ENCODE results near the gene SPRY4. TPM values are rescaled to one million over a fixed set of nuclear protein-coding genes. Genes with fewer than 3 reads are reported as not detected.
A peak's percentile ranks its signal among the peaks of the same experiment; 100 is the strongest.

Gene SPRY4
- total and polyA plus RNA-seq, 2 of the 13 experiments (the other 11 are each of a cell fraction or from before 2014, with no cell fraction given), result 8.9 to 17.8 TPM

GRCh38 chr5:142325725-142326479 lies 1.1 kb upstream of the SPRY4 start (continued):
- peak; percentile 37 for TF ChIP-seq ZNF574 (CRISPR knock-in tag; IDR thresholded peaks at IDR 0.05)
- TF ChIP-seq GABPB1 (CRISPR knock-in tag; IDR thresholded peaks at IDR 0.05), result peak; percentile 68
- no peak for TF ChIP-seq FUBP1 (CRISPR knock-in tag; IDR thresholded peaks at IDR 0.05; ENCODE audit: borderline replicate concordance)
- TF ChIP-seq ZFP91 (CRISPR knock-in tag; IDR thresholded peaks at IDR 0.05; ENCODE audit: borderline replicate concordance), result peak; percentile 71
- peak; percentile 68 for TF ChIP-seq HDAC1 (CRISPR knock-in tag; IDR thresholded peaks at IDR 0.05)
- TF ChIP-seq ZBTB7A (CRISPR knock-in tag; IDR thresholded peaks at IDR 0.05), result 0 out of 2 replicates have a peak, but pooled peaks have one; percentile 6
- TF ChIP-seq ZNF263 (CRISPR knock-in tag; IDR thresholded peaks at IDR 0.05), result peak; percentile 54; the same call in 1 of the 2 replicates
- peak; percentile 54; the same call in 1 of the 2 replicates for TF ChIP-seq MED1 (CRISPR knock-in tag; IDR thresholded peaks at IDR 0.05)
- peak; percentile 23 for TF ChIP-seq HNRNPK (IDR thresholded peaks at IDR 0.05; ENCODE audit: low read depth, low read length, poor library complexity, severe bottlenecking)
- no peak for TF ChIP-seq NFIC (IDR thresholded peaks at IDR 0.05; ENCODE audit: low read length)
- TF ChIP-seq ZNF275 (CRISPR knock-in tag; IDR thresholded peaks at IDR 0.05; ENCODE audit: borderline replicate concordance), result peak; percentile 52; the same call in 1 of the 2 replicates
- no peak for TF ChIP-seq PBX2 (CRISPR knock-in tag; IDR thresholded peaks at IDR 0.05)
- 0 out of 2 replicates have a peak, but pooled peaks have one; percentile 21 for TF ChIP-seq HES4 (CRISPR knock-in tag; IDR thresholded peaks at IDR 0.05; ENCODE audit: borderline replicate concordance)
- TF ChIP-seq FLYWCH1 (CRISPR knock-in tag; IDR thresholded peaks at IDR 0.05), result 0 out of 2 replicates have a peak, but pooled peaks have one; percentile 35
- TF ChIP-seq TARDBP (CRISPR knock-in tag; IDR thresholded peaks at IDR 0.05), result peak; percentile 51
- TF ChIP-seq ISX (CRISPR knock-in tag; conservative IDR thresholded peaks at IDR 0.05), result 0 out of 2 replicates have a peak, but pooled peaks have one; percentile 40
- no peak for TF ChIP-seq CHD2 (IDR thresholded peaks at IDR 0.05; ENCODE audit: low read depth, low read length)
- peak; percentile 9; the same call in 1 of the 2 replicates for TF ChIP-seq ZNF605 (CRISPR knock-in tag; IDR thresholded peaks at IDR 0.05)
- 0 out of 2 replicates have a peak, but pooled peaks have one; percentile 0 for TF ChIP-seq ERF (CRISPR knock-in tag; IDR thresholded peaks at IDR 0.05)
- TF ChIP-seq PRPF4 (IDR thresholded peaks at IDR 0.05; ENCODE audit: low read depth, low read length, poor library complexity, severe bottlenecking), result peak; percentile 47

Measured in HepG2 (cell line).